ENCODE results near the gene IL1RL1.

IL1RL1 gene

DNA sequence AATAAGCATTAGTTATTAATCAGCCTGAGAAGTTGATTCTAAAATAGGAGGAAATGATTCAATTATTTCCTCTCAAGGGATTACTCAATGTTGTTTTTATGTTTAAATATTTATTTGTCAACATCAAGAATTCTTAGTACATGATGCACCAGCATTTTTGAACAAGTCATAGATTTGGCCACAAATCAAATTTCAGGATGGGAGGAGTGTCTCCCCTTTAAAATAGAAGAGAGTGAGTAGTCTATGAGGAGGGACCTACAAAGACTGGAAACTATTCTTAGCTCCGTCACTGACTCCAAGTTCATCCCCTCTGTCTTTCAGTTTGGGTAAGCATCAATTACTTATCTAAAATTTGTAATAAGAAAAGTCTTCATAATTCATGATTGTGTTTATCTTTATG lies 25.6 kb downstream of the IL1RL1 start:
- DNase-seq (ENCODE audit: low read depth): no peak

- no peak for DNase-seq (ENCODE audit: low read depth)
These were observed 26.4 kb downstream of the IL1RL1 start for GRCh38 chr2:102337481-102338386.

GRCh38 chr2:102340778-102341177 lies 29.4 kb downstream of the IL1RL1 start:
- DNase-seq (ENCODE audit: low read depth): no peak

- DNase-seq (ENCODE audit: low read depth): no peak
These were observed 31.5 kb downstream of the IL1RL1 start for GRCh38 chr2:102342888-102343287.

DNA sequence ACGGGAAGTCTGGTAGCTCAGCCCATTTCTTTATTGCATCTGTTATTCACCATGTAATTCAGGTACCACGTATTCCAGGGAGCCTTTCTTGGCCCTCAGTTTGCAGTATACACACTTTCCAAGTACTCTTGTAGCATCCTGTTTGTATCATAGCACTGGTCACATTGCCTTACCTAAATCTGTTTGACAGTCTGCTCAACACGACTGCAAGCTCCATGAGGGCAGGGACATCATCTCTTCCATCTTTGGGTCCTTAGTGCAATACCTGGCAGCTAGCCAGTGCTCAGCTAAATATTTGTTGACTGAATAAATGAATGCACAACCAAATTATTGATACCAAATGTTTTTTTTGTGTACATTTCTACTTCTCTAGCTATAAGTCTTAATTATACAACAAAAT lies 33.0 kb downstream of the IL1RL1 start:
- no peak for DNase-seq (ENCODE audit: low read depth)

- no peak for DNase-seq (ENCODE audit: low read depth)
These were observed 34.1 kb downstream of the IL1RL1 start for GRCh38 chr2:102345329-102345920.

GRCh38 chr2:102346381-102347130 lies 35.2 kb downstream of the IL1RL1 start:
- DNase-seq (ENCODE audit: low read depth): no peak

GRCh38 chr2:102350137-102350793 lies 38.9 kb downstream of the IL1RL1 start:
- DNase-seq (ENCODE audit: low read depth): no peak

DNA sequence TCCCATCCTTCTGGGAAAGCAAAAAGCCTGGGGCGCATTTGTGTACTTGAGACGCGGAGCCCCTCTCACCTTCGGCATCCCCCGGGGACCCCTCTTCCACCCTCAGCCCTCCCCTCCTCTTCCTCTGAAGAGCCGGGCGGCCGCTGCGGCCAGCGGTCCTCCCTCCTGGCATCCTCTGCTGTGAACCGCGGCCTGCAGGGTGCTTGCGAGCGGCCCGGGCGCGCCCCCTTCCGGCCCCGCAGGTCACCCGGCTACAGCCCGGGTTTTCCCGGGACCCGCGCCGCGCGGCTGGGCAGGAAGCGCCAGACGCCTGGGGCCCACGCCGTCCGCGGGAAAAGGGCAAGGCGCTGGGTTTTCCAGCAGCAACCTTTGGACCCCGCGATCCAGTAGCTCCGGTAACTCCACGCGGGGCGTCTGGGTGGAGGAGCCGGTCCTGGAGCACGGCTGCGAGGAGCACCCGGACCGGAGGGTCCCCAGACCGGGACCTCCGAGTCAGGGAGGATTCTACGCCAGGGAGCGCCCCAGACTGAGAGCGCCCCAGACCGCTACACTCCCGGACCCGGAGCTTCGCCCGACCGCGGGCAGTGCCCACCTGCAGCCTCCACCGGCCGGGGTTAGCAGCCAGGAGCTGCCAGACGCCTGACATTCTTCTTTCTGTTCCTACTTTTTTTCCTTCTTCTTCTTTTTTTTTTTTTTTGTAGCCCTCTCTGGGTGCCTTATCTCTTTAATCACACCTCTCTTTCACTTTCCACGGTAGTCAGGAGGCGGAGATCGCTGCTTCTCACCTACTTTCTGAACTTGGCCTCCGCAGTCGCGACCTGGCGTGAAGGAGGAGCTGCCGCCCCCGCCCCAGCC lies 44.4 kb downstream of the IL1RL1 start, which contains the start of gene IL18R1:
Gene IL18R1, plus strand, starts transcription at position 271 of the 855 bp plus-strand sequence. CDS start 6,865 bp downstream, outside the sequence.
- peak; percentile 70 for DNase-seq (ENCODE audit: low read depth)

DNA sequence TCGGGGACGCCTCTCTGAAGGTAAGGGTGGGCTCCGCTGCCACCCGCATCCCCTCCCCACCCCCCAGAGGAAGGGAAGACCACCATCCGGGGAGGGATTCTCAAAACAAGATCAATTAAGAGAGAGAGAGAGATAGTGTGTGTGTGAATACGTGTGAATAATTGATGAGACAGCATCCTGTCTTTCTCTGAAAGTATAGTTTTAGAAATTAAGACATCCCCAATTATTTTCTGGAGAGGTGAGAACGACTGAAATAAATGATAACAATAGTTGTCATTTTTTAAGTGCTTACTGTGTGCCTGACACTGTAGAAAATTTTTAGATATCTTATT lies 45.0 kb downstream of the IL1RL1 start:
- DNase-seq (ENCODE audit: low read depth): no peak

DNA sequence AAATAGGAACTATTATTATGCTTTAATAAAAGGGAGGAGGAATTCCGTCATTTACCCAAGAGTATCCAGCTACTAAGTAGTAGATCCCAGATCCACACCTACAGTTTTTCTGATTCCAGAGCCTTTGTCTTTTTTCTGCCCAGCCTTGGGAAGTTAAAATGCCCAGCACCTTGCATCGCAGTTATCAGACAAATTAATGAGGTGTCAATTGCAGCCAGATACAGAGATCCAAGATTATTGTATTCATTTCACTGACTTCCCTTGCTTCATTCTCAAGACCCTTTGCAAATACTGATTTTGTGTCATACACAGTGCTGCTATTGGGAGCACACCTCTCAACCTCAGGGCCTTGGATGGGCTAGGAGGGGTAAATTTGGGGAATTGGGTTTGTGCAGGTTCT lies 45.4 kb downstream of the IL1RL1 start:
- no peak for DNase-seq (ENCODE audit: low read depth)

DNA sequence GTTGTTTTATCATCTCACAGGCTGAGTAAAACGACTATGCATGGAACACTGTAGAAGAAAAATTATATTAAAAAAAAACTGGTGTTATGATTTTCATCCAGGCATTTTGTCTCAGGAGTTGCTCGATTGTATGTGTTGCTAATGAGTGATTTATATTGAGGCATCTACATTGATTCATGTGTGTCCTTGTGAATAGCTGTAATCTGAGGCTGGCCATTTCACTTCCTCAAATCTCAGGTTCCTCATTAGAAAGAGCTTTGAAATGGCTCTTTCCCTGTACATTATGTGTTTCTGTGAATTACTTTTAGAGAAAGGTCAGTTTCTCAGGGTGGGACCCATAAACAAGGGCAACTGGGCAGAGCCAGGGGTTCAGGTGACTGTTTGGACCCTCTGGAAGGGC lies 46.6 kb downstream of the IL1RL1 start:
- DNase-seq (ENCODE audit: low read depth): no peak

- DNase-seq (ENCODE audit: low read depth): no peak
These were observed 47.1 kb downstream of the IL1RL1 start for GRCh38 chr2:102358496-102358895.

DNA sequence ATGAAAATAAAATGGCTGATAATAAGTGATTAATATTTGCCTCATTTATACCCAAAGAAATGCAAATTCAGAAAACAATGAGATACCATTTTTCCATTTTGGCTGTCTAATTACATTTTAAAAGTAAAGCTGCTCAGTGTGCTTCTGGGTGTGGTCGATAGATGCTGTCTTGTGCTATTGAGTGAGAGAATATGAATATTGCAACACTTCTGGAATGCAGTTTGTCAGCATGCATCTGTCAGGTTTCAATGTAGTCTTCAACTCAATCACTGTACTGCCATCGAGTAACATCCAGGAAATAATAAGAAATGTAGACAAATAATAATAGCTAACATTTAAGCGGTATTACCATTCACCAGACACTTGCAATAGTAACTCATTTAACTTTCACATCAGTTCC lies 48.2 kb downstream of the IL1RL1 start:
- DNase-seq (ENCODE audit: low read depth): no peak

DNA sequence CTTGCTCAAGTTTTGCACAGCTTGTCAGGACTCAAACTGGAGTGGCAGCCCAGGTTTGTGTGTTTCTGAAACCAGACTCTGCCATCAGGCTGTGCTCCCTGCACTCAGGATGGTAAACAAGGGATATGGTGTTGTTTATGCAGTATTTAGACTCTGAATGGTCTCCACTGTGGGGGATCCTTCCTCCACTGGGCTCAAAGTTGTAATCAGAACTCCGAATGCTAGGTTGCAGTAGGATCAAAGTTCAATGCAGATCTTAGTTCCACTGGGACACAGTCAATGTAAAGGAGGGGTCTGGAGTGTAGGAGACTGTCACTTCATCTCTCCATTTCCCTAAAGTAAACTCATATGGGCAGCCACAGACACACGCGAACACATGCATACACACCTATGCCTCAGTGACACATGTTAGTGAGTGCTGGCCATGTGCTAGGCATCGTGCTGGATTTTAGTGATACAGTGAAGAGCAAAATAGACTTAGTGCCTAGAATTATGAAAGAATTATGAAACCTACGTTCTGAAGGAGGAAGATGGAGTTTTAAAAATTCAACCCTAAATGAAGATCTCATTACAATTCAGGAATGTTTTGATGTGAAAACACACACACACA lies 50.4 kb downstream of the IL1RL1 start:
- no peak for DNase-seq (ENCODE audit: low read depth)

- DNase-seq (ENCODE audit: low read depth): no peak
These were observed 54.4 kb downstream of the IL1RL1 start for GRCh38 chr2:102365763-102366162.

DNA sequence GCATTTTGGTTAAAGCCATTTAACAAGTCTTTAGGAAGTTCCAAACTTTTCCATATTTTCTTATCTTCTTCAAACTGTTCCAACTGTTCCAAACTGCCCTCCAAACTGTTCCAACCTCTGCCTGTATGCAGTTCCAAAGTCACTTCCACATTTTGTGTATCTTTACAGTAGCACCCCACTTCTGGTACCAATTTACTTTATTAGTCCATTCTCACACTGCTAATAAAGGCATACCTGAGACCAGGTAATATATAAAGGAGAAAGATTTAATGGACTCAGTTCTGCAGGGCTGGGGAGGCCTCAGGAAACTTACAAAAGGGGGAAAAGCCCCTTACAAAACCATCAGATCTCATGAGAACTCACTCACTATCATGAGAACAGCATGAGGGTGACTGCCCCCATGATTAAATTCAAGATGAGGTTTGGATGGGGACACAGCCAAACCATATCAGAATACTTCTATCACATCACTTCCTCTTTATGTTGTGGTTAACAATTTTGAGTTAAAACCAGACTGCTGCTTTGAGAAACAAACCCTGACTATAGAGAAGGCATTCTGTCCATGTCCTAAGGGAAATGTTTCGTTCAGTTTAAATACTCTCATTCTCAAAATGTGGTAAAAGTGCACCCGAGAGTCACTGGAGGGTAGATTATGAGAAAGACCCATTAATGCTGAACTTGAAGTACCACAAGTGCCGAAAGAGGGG lies 55.2 kb downstream of the IL1RL1 start:
- no peak for DNase-seq (ENCODE audit: low read depth)

- DNase-seq (ENCODE audit: low read depth): no peak
These were observed 56.1 kb downstream of the IL1RL1 start for GRCh38 chr2:102367331-102367971.

DNA sequence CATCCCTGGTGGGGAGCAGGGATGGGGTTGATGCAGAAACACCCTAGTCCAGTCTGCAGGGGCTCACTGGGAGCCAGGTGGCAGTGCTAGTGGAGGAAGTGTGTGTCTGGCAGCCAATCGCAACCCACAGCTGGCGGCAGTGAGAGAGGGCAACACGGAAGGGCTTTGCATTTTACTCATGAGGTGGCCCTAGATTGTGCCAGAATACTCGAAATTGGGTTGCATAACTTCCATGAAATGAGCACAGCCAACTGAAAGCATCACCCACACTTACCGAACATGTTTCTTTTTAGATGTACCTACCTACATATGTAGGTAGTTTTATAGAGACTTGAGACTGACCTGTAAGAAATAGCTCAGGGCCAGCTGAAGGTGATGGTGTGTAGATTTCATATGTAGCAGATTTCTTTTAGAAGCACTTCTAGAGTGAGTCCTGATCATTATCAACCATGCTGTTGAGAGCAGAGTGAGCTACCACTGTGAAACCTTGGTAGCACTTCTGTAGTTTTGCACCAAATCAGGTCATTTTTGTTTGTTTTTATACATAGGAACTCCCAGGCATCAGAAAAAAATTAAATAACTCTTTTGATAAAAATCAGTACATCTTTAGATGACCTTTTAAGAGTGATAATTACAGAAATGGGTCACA lies 57.2 kb downstream of the IL1RL1 start:
- no peak for DNase-seq (ENCODE audit: low read depth)

Measured in fibroblast of gingiva (primary cell).